Glomerular endothelial cell (primary cell): Measurements from ENCODE around the gene LCOR. TPM values are rescaled to one million over a fixed set of nuclear protein-coding genes. Genes with fewer than 3 reads are reported as not detected.
"Not testable (repeated sequence)": the region's sequence is repeated elsewhere in the genome, so short reads cannot be mapped to it uniquely, and the experiment has no call there.

Experiments
- DNase-seq: peaks from one replicate; pipeline ENCODE4 v3.0.0-alpha.2; 2011; ENCODE audit warnings: low read depth, low spot score; ENCODE audit errors: extremely low read depth
- total RNA-seq: library from RNA; depleted of rRNA; stranded (reverse); fragments of >200 nt; gene quantifications from 2 replicates; pipeline ENCODE4 v1.2.3, GENCODE V29; 2015

The LCOR gene
- total RNA-seq, 1 donor from 2014 or later, result 30.5 TPM

DNA sequence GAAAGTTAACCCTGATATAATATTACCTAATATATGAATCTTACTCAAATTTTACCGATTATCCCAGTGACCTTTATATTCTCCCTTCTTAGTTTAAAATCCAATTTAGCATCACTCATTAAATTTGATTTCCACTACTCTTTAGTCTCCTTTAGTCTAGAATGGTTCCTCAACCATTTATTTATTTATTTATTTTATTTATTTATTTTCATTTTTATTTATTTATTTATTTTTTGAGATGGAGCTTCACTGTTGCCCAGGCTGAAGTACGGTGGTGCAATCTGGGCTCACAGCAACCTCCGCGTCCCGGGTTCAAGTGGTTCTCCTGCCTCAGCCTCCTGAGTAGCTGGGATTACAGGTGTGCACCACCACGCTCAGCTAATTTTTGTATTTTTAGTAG is 92.8 kb downstream of the LCOR start:
- DNase-seq, result no peak

DNA sequence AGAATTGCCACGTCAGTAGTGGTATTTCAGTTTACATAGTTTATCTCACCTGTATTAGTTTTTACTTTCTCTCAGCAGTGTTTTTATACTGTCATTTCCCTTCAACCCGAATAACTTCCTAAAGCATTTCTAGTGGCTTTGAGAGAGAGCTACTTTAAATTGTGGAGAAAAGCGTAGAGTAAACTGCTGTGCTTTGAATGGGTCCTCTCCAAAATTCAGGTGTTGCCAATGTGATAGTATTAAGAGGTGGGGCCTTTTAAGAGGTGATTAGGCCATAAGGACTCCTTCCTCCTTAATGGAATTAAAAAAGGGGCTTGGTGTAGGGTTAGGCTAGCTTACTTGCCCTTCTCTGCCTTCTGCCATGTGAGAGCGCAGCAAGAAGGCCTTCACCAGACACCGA is 98.4 kb downstream of the LCOR start:
- DNase-seq, result no peak

DNA sequence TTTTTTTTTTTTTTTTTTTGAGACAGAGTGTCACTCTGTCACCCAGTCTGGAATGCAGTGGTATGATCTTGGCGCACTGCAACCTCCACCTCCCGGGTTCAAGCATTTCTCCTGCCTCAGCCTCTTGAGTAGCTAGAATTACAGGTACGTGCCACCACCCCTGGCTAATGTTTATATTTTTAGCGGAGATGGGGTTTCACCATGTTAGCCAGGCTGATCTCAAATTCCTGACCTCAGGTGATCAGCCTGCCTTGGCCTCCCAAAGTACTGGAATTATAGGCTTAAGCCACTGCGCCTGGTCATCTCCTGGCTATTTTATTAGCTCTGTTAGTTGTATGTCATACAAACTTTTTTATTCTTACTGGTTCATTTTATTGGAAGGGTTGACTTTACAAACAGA is 103.0 kb downstream of the LCOR start:
- DNase-seq, result no peak

DNA sequence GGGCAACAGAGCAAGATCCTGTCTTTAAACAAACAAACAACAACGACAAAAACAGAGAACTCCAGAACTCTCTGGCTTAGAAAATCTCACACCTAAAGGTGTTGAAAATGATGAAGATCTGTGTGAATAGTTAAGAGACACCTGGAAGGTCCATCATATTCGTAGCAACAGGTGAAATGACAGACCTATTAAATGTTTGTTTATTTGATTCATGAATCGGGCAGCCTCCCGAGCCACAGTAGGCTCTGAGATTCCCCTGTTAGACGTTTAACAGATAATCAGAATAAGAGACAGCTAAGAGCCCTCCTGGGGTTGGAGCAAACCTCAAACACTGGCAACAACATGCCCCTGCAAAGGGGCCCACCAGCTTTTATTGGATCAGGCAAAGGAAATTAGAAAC is 103.7 kb downstream of the LCOR start:
- DNase-seq, result no peak

DNA sequence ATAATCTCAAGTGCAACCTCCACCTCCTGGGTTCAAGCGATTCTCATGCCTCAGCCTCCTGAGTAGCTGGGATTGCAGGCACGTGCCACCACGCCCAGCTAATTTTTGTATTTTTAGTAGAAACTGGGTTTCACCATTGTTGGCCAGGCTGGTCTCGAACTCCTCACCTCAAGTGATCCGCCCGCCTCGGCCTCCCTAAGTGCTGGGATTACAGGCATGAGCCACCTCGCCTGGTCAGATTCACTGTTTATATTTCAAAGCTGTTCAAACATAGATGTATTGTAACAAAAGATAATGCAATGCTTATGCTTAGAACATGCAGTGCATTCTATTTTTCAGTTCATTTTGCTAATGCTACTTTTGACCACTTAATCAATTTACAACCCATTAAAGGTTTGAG is 111.1 kb downstream of the LCOR start:
- not testable (repeated sequence) for DNase-seq

DNA sequence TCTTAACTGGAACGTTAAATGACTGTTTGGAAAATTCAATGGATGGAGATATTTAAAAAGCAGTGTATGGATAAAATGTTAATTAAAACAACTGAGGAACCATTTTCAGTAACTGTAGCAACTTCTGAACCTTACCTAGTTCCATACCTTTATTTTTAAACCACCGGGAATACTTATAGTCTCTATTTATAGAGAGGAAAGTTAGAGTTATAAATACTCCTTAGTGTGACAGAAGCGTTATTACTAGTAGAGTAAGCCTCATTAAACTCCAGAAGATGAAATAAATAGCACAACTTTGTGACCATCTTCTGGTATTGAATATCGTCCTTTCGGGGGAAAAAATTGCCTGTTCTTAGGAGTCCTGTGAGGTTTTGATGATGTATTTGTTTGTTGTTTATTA is 114.9 kb downstream of the LCOR start:
- no peak for DNase-seq

DNA sequence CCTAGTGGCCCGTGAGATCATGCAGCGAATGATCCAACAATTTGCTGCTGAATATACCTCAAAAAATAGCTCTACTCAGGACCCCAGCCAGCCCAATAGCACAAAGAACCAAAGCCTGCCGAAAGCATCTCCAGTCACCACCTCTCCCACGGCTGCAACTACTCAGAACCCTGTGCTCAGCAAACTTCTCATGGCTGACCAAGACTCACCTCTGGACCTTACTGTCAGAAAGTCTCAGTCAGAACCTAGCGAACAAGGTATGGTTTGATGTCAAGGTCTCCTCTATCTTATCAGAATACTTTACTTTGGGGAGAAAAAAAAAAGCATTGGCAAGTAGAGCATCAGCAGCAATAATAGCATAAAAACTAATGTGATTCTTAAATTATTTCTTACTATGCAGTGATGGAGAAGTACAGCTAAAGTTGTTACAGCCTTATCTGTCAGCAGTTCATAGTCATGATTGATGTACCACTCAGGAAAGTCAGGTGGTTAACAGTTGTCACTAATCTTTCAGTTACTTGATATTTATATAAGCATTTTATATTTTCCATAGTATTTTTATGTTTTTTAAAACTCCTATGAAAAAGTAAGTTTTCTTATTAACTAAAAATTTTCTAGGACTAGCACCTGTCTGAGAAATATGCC is 117.1 kb downstream of the LCOR start:
- DNase-seq, result no peak

DNA sequence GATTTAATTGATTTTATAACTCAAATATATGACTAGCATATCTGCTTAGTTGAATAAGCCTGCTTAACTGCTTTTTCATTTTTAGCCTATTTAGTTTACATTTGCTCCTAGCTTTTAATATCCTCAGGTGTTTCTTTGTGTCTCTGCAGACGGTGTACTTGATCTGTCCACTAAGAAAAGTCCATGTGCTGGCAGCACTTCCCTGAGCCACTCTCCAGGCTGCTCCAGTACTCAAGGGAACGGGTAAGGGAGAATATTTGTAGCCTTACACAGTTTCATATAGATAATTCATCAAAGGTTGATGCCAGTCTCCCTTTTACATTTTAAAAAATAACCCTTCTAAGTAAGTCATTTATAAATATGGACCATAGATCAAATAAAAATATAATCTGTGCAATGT is 119.9 kb downstream of the LCOR start:
- no peak for DNase-seq

DNA sequence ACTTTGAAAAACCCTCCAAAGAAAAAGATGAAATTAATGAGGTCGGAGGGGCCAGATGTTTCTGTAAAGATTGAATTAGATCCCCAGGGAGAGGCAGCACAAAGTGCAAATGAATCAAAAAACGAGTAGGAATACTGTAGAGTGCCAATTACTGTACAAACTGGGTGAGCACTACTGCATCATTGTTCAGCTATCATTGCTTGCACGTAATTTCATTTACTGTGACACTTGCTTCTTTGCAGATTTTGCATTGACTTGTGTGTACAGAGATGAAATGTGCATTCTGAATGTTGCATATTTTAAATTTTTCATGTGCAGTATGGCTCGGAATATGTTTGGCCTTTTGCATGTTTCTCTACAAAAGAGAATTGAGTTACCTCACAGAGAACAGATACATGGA is 123.7 kb downstream of the LCOR start:
- no peak for DNase-seq

DNA sequence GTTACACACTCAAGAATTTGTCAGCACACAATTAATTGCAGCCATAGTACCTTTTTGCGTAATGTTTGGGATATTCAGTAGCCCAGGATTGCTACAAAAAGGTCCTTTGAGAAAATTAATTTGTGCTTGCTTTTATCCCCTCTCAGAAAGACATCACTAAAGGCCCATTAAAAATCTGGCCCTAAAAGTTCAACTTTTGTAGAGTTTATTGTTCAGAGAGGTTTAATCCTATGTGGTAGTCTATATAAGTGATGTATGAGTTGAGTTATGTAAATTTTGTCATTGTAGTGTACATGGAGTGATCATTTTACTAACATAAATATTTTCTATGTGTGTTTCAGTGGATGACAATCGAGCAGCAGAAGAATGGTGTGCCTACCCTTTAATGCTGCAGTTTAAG is 126.0 kb downstream of the LCOR start:
- no peak for DNase-seq

DNA sequence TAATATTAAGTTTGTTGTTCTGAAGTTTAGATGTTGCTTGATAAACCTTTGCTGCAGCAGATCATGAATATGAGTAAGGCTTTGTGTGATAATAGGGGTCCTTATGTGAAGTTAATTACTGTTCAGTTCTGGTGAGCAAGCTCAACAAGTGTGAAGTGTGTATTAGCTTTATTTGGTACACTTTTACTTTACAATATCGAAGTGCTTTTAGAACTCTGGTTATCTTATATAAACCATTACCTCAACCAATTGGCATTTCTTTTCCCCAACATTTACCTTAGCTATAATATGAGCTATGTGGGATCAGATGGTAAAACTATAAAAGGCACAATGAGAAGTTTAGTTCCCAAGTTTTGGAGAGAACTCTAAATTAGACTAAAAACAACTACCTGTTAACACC is 127.6 kb downstream of the LCOR start:
- no peak for DNase-seq

DNA sequence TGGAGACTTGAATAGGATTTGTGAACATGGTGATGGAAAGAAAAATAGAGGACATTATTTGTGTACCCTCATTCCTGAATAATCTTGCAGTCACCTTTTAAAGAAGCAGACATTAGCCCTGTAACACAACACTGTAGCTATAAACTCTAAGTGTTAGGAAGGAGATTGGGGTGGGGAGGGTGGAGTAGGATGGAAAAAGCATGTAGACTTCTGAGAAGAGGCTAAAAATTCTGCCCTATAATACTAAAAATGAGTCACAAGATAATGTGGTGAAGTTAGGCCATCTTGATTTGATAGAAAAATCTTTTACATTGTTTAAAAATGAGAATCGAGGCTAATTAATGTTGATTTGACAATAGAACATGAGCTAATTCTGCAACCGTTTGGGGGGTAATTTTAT is 128.8 kb downstream of the LCOR start:
- DNase-seq, result no peak

DNA sequence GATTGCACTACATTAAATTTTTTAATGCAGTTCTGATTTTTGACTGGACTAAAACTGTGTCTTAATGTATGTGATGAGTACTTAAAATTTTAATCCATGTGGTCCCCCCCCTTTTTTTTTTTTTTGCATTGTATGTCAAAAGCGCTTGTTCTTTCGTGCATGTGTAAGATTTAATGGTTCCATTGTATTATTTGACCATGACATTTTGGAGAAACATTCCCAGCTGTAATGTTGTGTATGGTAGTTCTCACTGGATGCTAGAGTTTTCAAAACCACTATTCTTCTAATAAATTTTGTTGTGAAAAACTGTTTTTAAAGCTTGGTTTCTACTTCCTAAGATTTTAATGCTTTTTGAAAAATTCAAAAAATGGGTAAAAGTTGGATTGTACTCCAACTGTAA is 132.0 kb downstream of the LCOR start:
- no peak for DNase-seq

DNA sequence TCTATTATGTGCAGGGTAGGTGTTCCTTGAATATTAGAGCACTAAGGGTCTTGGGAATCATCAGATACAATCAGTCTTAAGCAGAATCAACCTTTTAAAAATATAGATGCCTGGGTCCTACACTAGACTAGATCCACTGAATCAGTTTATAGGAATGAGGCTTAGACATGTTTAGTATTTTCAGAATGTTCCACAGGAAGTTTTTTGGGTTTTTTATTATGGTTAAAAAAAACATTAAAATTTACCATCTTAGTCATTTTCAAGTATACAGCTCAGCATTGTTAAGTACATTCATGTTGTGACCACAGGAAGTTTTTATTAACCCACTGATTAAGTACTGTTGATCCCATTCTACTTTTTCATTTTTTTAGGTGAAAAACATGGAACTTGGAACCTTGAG is 135.7 kb downstream of the LCOR start:
- no peak for DNase-seq

DNA sequence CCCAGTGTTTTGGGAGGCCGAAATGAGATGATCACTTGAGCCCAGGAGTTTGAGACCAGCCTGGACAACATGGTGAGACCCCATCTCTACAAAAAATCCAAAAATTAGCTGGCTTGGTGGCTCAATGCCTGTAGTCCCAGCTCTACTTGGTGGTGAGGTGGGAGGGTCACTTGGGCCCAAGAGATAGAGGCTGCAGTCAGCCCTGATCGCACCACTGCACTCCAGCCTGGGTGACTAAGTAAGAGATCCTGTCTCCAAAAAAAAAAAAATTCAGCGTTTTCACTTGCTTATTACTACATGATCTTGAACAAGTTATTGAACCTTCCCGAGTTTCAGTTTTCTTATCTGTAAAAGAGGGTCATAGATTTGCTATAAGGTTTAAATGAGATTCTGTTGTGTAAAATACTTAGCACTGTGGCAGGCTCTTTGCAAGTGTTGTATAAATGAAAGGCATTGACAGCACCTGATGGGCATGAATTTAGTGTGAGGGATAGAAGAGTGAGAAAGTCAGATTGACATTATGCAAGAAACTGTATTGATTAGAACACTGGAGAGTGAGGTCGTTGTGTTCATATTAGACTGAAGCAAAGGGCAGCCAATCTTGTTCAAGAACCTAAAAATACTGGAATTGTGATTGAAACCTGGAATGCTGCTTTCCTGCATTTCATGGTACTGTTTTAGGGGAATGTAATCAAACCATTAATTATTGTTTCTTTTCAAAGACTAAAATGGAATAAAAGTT is 136.8 kb downstream of the LCOR start:
- no peak for DNase-seq

DNA sequence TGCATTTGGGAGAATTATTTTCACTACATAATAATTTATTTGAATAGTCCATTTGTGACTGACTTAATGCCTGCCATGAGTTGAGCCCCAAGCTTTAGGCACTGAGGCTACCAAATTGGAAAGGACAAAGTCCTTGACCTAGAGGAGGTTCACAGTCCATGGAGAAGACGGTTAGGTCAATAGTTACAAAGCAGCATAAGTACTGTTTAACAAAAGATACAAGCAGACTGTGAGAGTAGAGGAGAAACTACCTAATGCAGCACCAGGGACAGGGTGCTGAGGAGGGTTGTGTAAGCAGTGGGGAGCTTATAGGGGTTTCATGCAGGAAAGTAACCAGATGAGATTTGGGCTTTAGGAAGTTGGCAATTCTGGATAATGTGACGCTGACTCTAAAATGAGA is 139.2 kb downstream of the LCOR start:
- no peak for DNase-seq

DNA sequence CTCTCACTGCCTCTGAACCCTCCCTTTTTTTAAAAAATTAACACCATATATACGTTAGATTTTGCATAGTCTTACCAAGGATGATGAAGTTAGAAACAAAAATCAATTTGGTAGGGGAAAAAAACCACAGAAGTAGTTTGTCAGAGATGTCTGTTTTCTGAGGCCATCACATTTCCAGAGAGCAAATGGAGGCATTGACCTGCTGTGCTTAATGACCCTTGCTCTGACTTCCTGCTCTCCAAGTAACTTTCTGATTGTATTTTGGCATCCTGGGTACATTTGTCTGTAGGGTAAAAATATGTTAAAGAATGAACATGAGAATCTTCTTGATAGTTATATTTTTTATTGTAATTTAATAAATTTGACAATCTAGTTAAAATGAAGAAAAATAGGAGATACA is 140.2 kb downstream of the LCOR start:
- no peak for DNase-seq

DNA sequence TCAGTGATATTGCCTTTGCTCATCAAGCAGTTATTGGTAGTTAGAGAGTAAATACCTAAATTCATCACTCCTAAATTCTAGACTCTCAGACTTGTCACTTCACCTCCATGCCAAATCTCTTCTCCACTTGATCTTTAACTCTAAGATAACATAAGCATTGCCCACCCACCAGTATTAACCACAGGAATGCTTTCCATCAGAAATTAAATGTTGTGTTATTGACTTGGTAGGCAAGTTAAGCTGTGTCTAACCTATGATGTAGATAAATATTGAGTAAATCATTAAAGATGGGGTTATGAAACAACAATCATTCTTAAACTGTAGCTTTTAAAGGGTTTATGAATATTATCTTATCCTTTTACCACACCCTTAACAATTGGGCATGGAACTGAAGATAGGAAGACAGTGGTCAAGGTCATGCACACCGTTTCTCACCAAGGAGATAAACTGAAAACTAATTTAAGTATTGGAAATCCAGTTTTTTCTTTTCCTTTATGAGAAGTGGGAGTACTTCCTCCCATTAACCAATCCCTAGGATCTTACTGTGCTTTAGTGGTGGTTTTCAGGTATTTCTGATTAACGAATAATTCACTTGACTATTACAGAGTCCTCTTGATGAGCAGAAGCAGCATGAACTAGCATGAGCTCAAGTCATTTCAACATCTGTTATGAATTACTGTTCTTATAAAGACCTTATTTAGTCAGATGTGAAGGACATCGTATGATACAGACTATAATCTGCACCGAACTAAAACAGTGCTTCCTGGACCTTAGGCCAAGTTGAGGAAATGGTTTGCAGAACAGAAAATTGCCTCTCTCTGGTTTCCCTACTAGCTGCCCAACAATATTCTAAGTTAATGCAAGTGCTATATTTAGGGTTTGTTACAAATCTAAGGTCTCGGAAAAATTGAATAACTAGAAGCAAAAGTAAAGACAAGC is 142.0 kb downstream of the LCOR start:
- no peak for DNase-seq

DNA sequence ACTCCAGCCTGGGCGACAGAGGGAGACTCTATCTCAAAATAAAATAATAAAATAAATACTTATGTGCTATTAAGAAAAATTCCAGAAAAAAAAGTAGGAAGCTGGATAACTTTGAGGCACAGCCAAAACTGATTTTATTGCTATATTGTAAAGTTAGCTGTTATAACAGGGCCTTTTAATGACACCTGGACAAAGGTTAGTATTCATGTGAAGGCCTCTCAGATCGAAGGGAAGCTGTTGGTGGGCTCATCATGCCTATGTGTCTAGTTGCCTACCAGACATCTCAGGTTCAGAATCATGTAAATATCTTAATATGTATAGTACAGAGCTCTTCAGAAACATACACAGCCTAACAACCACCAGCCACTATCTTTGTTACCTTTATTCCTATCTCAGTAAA is 143.0 kb downstream of the LCOR start:
- no peak for DNase-seq

DNA sequence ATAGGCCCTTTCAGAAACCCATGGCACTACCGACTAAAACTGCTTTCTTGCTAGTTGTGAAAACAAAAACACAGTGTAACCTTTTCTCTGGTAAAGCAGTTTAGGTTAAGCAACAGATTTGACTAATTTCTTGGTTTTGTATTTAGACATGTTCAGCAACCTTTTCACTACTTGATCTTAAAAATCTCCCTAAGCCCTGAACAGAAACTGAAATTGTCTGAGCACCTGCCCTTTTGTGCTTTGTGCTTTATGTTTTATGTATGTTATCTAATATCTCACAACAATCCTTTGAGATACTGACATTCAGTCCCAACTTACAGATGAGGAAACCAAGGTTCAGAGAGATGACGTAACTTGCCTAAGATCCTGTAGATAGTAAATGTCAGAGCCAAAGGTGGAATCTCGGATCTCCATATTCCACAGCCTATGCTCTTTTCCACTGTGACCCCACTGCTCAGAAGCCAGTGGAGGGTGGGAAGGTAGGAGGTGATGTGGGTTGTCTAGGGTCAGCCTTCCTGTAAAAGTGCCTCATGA is 146.6 kb downstream of the LCOR start:
- no peak for DNase-seq

DNA sequence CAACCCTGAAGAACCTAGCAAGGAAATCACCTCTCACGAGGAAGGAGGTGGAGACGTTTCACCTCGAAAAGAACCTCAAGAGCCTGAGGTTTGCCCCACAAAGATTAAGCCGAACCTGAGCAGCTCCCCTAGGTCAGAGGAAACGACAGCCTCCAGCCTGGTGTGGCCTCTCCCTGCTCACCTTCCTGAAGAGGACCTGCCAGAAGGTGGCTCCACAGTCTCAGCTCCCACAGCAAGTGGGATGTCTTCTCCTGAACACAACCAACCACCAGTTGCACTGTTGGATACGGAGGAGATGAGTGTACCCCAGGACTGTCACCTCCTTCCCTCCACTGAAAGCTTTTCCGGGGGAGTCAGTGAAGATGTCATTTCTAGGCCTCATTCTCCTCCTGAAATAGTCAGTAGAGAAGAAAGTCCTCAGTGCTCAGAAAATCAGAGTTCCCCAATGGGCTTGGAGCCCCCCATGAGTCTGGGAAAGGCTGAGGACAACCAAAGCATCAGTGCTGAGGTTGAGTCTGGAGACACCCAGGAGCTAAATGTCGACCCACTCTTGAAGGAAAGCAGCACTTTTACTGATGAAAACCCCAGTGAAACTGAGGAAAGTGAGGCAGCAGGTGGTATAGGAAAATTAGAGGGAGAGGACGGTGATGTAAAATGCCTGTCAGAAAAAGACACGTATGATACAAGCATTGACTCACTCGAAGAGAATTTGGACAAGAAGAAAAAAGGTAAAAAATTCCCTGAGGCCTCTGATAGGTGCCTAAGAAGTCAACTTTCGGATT is 150.2 kb downstream of the LCOR start:
- DNase-seq, result no peak
